Lower leg skin (tissue), 3 donors: Measurements from ENCODE around the gene CILP.

Experiments used
- CTCF ChIP-seq, 3 donors: fragments of 450-650 bp; IDR thresholded peaks; one replicate each; pipeline ENCODE4 v1.5.1; 2016; ENCODE audit warnings: antibody characterized with exemption in 3 of 3, mild to moderate bottlenecking in 3 of 3, moderate library complexity in 2 of 3
- POLR2A ChIP-seq, 2 donors: fragments of 450-650 bp; IDR thresholded peaks; one replicate each; pipeline ENCODE4 v1.6.1; 2016 to 2017; ENCODE audit warnings: antibody characterized with exemption in 2 of 2, mild to moderate bottlenecking in 1 of 2, moderate library complexity in 1 of 2

GRCh38 chr15:65198571-65198970 lies 12.7 kb downstream of the CILP start:
- TF ChIP-seq CTCF (IDR thresholded peaks at IDR 0.05) (no peak), POLR2A (IDR thresholded peaks at IDR 0.05) (no peak)
